K562 (cell line): ENCODE measurements around the gene ABCA13. TPM values are rescaled to one million over a fixed set of nuclear protein-coding genes. Genes with fewer than 3 reads are reported as not detected.

Experiments used
- ATAC-seq: fragments of 200-7000 bp; cut with Tn5 transposase; 3 replicates; pipeline ENCODE4 v1.9.1; 2020; ENCODE audit warnings: moderate library complexity
- BruUV-seq: library from RNA; stranded (reverse); fragments of 400-500 nt; replicated peaks from 2 replicates; lab custom pipeline; 2021; lab: Mats Ljungman, UMichigan
- CTCF ChIA-PET: fragments of 300-600 bp; formaldehyde crosslinking; extraction: SDS; loops from one replicate; lab custom pipeline; 2021; ENCODE audit warnings: low intra/inter-chr PET ratio; lab: Yijun Ruan, JAX
- POLR2A ChIA-PET: fragments of 300-600, 350-650 bp; sonication (Branson Sonifier 250); formaldehyde crosslinking; extraction: SDS; loops from one replicate; lab custom pipeline; 2021; ENCODE audit warnings: antibody characterized with exemption, inconsistent platforms; lab: Yijun Ruan, JAX
- DNase-seq, 4 experiments: peaks; one replicate each; pipeline versions ENCODE4 v3.0.0 to v3.0.0-alpha.2; 2011 to 2018; ENCODE audit warnings: low spot score in 3 of 4, mixed read lengths in 3 of 4; ENCODE audit errors: extremely low read depth in 1 of 4
- FAIRE-seq: peaks from 2 replicates; lab custom pipeline; 2011; peaks lifted over from hg19 to GRCh38; lab: Jason Lieb, UNC
- H2AFZ ChIP-seq: 2 replicates; pipeline ENCODE4 v1.6.0; 2011; ENCODE audit warnings: low read depth, low read length, control low read depth, inconsistent platforms
- H3K27ac ChIP-seq: fragments of 200-600 bp; 3 replicates; pipeline ENCODE4 v1.8.0; 2011; ENCODE audit warnings: low read depth, mild to moderate bottlenecking, control low read depth, inconsistent platforms, low read length, moderate library complexity, mixed read lengths; ENCODE audit errors: extremely low read depth
- H3K27me3 ChIP-seq, 2 experiments: fragments of 300-600 bp in 1 of 2; 2 replicates in 1 of 2; 3 replicates in 1 of 2; pipeline versions ENCODE4 v1.6.0 to v1.8.0; 2011; ENCODE audit warnings: inconsistent platforms in 2 of 2, low read length in 2 of 2, mild to moderate bottlenecking in 1 of 2, mixed read lengths in 1 of 2, moderate library complexity in 1 of 2; ENCODE audit not compliant: control insufficient read depth in 2 of 2, insufficient read depth in 2 of 2
- H3K36me3 ChIP-seq: fragments of 300-600 bp; 3 replicates; pipeline ENCODE4 v1.8.0; 2011; ENCODE audit warnings: mild to moderate bottlenecking, low read length, inconsistent platforms; ENCODE audit not compliant: control insufficient read depth, insufficient read depth
- H3K4me1 ChIP-seq, 2 experiments: fragments of 200-600 bp in 1 of 2; replicated peaks in 1 of 2; 2 replicates in 1 of 2; 3 replicates in 1 of 2; pipeline versions ENCODE4 v1.5.1 to v1.8.0; 2011; ENCODE audit warnings: inconsistent platforms in 2 of 2, low read length in 2 of 2, mild to moderate bottlenecking in 1 of 2, mixed read lengths in 1 of 2, moderate library complexity in 1 of 2; ENCODE audit not compliant: control insufficient read depth in 2 of 2, insufficient read depth in 2 of 2
- H3K4me2 ChIP-seq: 2 replicates; pipeline ENCODE4 v1.6.1; 2011; ENCODE audit warnings: low read length, control low read depth, inconsistent platforms, mixed read lengths; ENCODE audit not compliant: insufficient read depth
- H3K4me3 ChIP-seq: fragments of 200-600 bp; sonication (generic), shearing (Covaris generic); 2 replicates; pipeline ENCODE4 v1.5.1; 2016; ENCODE audit warnings: control low read depth, inconsistent platforms
- H3K79me2 ChIP-seq: fragments of 200-600 bp; 3 replicates; pipeline ENCODE4 v1.8.0; 2011; ENCODE audit warnings: low read length, inconsistent platforms; ENCODE audit not compliant: control insufficient read depth, insufficient read depth
- H3K9ac ChIP-seq, 2 experiments: 2 replicates each; pipeline versions ENCODE4 v1.6.0 to v1.6.1; 2011; ENCODE audit warnings: low read depth in 2 of 2, low read length in 2 of 2, control low read depth in 1 of 2, inconsistent platforms in 1 of 2, mild to moderate bottlenecking in 1 of 2, mixed read lengths in 1 of 2; ENCODE audit not compliant: insufficient read depth in 1 of 2
- H3K9me1 ChIP-seq: one replicate; pipeline ENCODE4 v1.6.0; 2011; ENCODE audit warnings: inconsistent platforms, mild to moderate bottlenecking, low read length, moderate library complexity; ENCODE audit not compliant: control insufficient read depth, insufficient read depth
- H3K9me3 ChIP-seq: replicated peaks from 2 replicates; pipeline ENCODE4 v1.5.1; 2011; ENCODE audit warnings: low read depth, low read length, inconsistent platforms; ENCODE audit not compliant: control insufficient read depth, insufficient read depth
- H4K20me1 ChIP-seq: replicated peaks from 2 replicates; pipeline ENCODE4 v1.6.1; 2011; ENCODE audit warnings: low read length, inconsistent platforms, mixed read lengths; ENCODE audit not compliant: control insufficient read depth, insufficient read depth
- CHD1 ChIP-seq: fragments of 200-600 bp; sonication (generic); IDR thresholded peaks from one replicate; pipeline ENCODE4 v1.6.1; 2012; ENCODE audit warnings: mild to moderate bottlenecking, moderate library complexity, low read length, inconsistent platforms
- GABPB1 ChIP-seq: sonication (generic); formaldehyde crosslinking; IDR thresholded peaks from 2 replicates; pipeline ENCODE4 v1.8.0; 2022; ENCODE audit warnings: mild to moderate bottlenecking, missing genetic modification reagents
- MAFG ChIP-seq: fragments of 450-650 bp; conservative IDR thresholded peaks from 2 replicates; pipeline ENCODE4 v1.6.1; 2016; ENCODE audit warnings: missing genetic modification characterization, missing compliant biosample characterization
- MIER1 ChIP-seq: fragments of 450-650 bp; IDR thresholded peaks from 2 replicates; pipeline ENCODE4 v1.6.1; 2016; ENCODE audit warnings: antibody characterized with exemption, mild to moderate bottlenecking, low read depth
- PCBP1 ChIP-seq: fragments of 200-400 bp; formaldehyde crosslinking; IDR thresholded peaks from 2 replicates; pipeline ENCODE4 v1.6.1; 2018; ENCODE audit warnings: mild to moderate bottlenecking, low read depth, low read length; ENCODE audit not compliant: poor library complexity, severe bottlenecking
- PRMT5 ChIP-seq: sonication (generic); formaldehyde crosslinking; IDR thresholded peaks from 2 replicates; pipeline ENCODE4 v1.5.0; 2020; ENCODE audit warnings: missing genetic modification reagents
- PTTG1 ChIP-seq: fragments of 450-650 bp; IDR thresholded peaks from 2 replicates; pipeline ENCODE4 v1.6.1; 2016; ENCODE audit warnings: low read depth, mild to moderate bottlenecking, missing genetic modification characterization, missing compliant biosample characterization
- RAD21 ChIP-seq, 2 experiments: fragments of 250-450 bp in 1 of 2; fragments of 450-650 bp in 1 of 2; sonication (Bioruptor Pico) in 1 of 2; formaldehyde crosslinking in 1 of 2; IDR thresholded peaks in 1 of 2; conservative IDR thresholded peaks in 1 of 2; 2 replicates each; pipeline versions ENCODE4 v1.4.0 to v1.8.0; 2020 to 2022; ENCODE audit warnings: mild to moderate bottlenecking in 2 of 2, moderate library complexity in 1 of 2
- SETDB1 ChIP-seq: IDR thresholded peaks from one replicate; pipeline ENCODE4 v1.6.1; 2012; ENCODE audit warnings: low read length, control low read depth, inconsistent platforms
- TOE1 ChIP-seq, 2 experiments: fragments of 450-650 bp in 1 of 2; sonication (generic) in 1 of 2; formaldehyde crosslinking in 1 of 2; IDR thresholded peaks; 2 replicates each; pipeline versions ENCODE4 v1.7.1 to v1.8.0; 2016 to 2022; ENCODE audit warnings: borderline replicate concordance in 2 of 2, mild to moderate bottlenecking in 2 of 2, antibody characterized with exemption in 1 of 2, inconsistent platforms in 1 of 2, low read depth in 1 of 2, missing genetic modification reagents in 1 of 2, moderate library complexity in 1 of 2
- WHSC1 ChIP-seq: IDR thresholded peaks from one replicate; pipeline ENCODE4 v1.6.1; 2012; ENCODE audit warnings: low read length, control low read depth, inconsistent platforms
- YY1 ChIP-seq, 3 experiments: IDR thresholded peaks; 2 replicates each; pipeline ENCODE4 v1.6.1; 2011; ENCODE audit warnings: low read length in 2 of 3, mild to moderate bottlenecking in 2 of 3, moderate library complexity in 2 of 3, borderline replicate concordance in 1 of 3, control low read depth in 1 of 3, low read depth in 1 of 3; ENCODE audit not compliant: insufficient read depth in 3 of 3, insufficient replicate concordance in 2 of 3, control insufficient read depth in 1 of 3, insufficient read length in 1 of 3; ENCODE audit errors: extremely low read depth in 1 of 3
- ZNF134 ChIP-seq: fragments of 250-450 bp; sonication (Bioruptor Pico); conservative IDR thresholded peaks from 2 replicates; pipeline ENCODE4 v1.4.0; 2020
- ZNF445 ChIP-seq: fragments of 250-450 bp; sonication (Bioruptor Pico); IDR thresholded peaks from 2 replicates; pipeline ENCODE4 v1.4.0; 2020; ENCODE audit warnings: low read depth, mild to moderate bottlenecking, moderate library complexity
- ZNF695 ChIP-seq: fragments of 450-650 bp; formaldehyde crosslinking; IDR thresholded peaks from 2 replicates; pipeline ENCODE4 v1.4.0; 2020; ENCODE audit warnings: mild to moderate bottlenecking, moderate library complexity
- WGBS: fragments of 100-300 bp; shearing (Covaris generic); methylation state at CpG from one replicate; pipeline ENCODE4 v1.1.6; 2016; ENCODE audit warnings: low coverage, mixed read lengths; ENCODE audit not compliant: insufficient coverage; ENCODE audit errors: missing lambda C conversion rate; 5-methylcytosine and 5-hydroxymethylcytosine counted together
- in situ Hi-C: fragments of 300-500 bp; cut with MboI; formaldehyde crosslinking; loops from 4 replicates; pipeline ENCODE4 v1.15.0; 2018; ENCODE audit warnings: inconsistent platforms, mixed read lengths
- intact Hi-C: fragments of 100-400 bp; cut with micrococcal nuclease; formaldehyde crosslinking; loops from 2 replicates; pipeline ENCODE4 v1.14.2; 2022
- polyA plus RNA-seq, 8 experiments: library from polyadenylated mRNA; depleted of rRNA in 4 of 8; stranded (reverse) in 5 of 8; unstranded in 3 of 8; fragments of >200 nt; fragmentation: Nextera tagmentation in 2 of 8; fragmentation: Illumina TruSeq in 1 of 8; extraction: Ambion mirVana in 2 of 8; extraction: Trizol in 1 of 8; gene quantifications; 2 replicates each; pipeline versions ENCODE4 v1.2.1 to v1.2.3, GENCODE V29; 2011 to 2014; ENCODE audit warnings: inconsistent platforms in 1 of 8, missing spikeins in 1 of 8
- total RNA-seq, 7 experiments: library from RNA; depleted of rRNA in 6 of 7; stranded (reverse); fragments of >200 nt in 6 of 7; fragmentation: Illumina TruSeq in 2 of 7; extraction: Trizol in 2 of 7; gene quantifications; 2 replicates each; pipeline versions ENCODE4 v1.2.1 to v1.2.3, GENCODE V29; 2011 to 2021; ENCODE audit warnings: low replicate concordance in 1 of 7
- TF ChIP-seq, protein P1 (sequence below): fragments of 450-650 bp; IDR thresholded peaks from 2 replicates; pipeline ENCODE4 v1.6.1; 2016; ENCODE audit warnings: missing biosample characterization, missing genetic modification characterization
- TF ChIP-seq, protein P2 (sequence below): sonication (generic); formaldehyde crosslinking; IDR thresholded peaks from 2 replicates; pipeline ENCODE4 v1.8.0; 2023; ENCODE audit warnings: mild to moderate bottlenecking, missing genetic modification reagents

ABCA13 gene
- total and polyA plus RNA-seq, 9 of the 15 experiments (the other 6 are each of a cell fraction or from before 2014, with no cell fraction given), result 0.14 to 1.5 (median 0.38) TPM

DNA sequence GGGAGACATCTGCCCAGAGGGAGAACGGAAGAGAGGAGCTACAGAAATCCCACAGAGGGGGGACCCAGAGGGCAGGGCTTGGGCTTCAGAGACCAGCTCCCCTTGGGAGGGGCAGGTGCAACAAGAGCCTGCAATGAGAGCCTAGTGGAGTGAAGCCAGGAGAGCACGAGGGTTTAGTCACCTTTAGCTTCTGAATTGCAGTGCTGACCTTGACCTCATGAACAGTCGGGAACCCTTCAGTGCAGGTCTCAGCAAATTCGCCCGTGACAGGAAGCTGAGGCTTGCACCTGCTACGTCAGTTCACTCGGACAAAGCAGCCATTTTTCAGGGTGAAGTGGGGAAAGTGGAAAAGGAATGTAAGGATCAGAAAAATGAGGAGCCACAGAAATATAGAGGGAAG is 446.2 kb downstream of the ABCA13 start:
- Histone ChIP-seq H2AFZ (no peak overlapping the region), H3K4me1 (no peaks in the 10 kb centered on the region), H3K79me2 (no peaks in the 10 kb centered on the region), H3K4me3 (no peak overlapping the region), H3K27ac (no peak overlapping the region), H3K36me3 (no peaks in the 10 kb centered on the region), H3K27me3 (no peaks in the 10 kb centered on the region), H4K20me1 (no peaks in the 10 kb centered on the region), H3K4me2 (no peak overlapping the region), H3K9me3 (no peaks in the 10 kb centered on the region), H3K9me1 (no peaks in the 10 kb centered on the region), H3K9ac (no peak overlapping the region)
- ChIA-PET CTCF (no interaction called here), POLR2A (interaction anchor here (0.6 kb wide), 1 partner anchor 169 kb away, joined by 4 read pairs; no protein-coding TSS in a partner anchor)
- FAIRE-seq (no peak), DNase-seq (no peak), ATAC-seq (no peak)
- WGBS, result 3% methylated on average over 7 of the region's 7 CpGs
- intact Hi-C loops, result no loop called here
- BruUV-seq, result no TSS peak
- in situ Hi-C loops, result loop anchor here (10.0 kb wide), 1 partner anchor 1637 kb away; no protein-coding TSS in a partner anchor
- TF ChIP-seq TOE1 (IDR thresholded peaks at IDR 0.05; ENCODE audit: borderline replicate concordance), result no peak
- no peak for TF ChIP-seq TOE1 (CRISPR knock-in tag; IDR thresholded peaks at IDR 0.05; ENCODE audit: borderline replicate concordance, low read depth)
- no peak for TF ChIP-seq ZNF695 (CRISPR knock-in tag)
- no peak for TF ChIP-seq SETDB1
- no peak for TF ChIP-seq GABPB1 (CRISPR knock-in tag)
- no peak for TF ChIP-seq ZNF134 (CRISPR knock-in tag)
- no peak for TF ChIP-seq PCBP1
- TF ChIP-seq, protein P1, sequence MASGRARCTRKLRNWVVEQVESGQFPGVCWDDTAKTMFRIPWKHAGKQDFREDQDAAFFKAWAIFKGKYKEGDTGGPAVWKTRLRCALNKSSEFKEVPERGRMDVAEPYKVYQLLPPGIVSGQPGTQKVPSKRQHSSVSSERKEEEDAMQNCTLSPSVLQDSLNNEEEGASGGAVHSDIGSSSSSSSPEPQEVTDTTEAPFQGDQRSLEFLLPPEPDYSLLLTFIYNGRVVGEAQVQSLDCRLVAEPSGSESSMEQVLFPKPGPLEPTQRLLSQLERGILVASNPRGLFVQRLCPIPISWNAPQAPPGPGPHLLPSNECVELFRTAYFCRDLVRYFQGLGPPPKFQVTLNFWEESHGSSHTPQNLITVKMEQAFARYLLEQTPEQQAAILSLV, result no peak
- TF ChIP-seq MIER1, result no peak
- TF ChIP-seq, protein P2, sequence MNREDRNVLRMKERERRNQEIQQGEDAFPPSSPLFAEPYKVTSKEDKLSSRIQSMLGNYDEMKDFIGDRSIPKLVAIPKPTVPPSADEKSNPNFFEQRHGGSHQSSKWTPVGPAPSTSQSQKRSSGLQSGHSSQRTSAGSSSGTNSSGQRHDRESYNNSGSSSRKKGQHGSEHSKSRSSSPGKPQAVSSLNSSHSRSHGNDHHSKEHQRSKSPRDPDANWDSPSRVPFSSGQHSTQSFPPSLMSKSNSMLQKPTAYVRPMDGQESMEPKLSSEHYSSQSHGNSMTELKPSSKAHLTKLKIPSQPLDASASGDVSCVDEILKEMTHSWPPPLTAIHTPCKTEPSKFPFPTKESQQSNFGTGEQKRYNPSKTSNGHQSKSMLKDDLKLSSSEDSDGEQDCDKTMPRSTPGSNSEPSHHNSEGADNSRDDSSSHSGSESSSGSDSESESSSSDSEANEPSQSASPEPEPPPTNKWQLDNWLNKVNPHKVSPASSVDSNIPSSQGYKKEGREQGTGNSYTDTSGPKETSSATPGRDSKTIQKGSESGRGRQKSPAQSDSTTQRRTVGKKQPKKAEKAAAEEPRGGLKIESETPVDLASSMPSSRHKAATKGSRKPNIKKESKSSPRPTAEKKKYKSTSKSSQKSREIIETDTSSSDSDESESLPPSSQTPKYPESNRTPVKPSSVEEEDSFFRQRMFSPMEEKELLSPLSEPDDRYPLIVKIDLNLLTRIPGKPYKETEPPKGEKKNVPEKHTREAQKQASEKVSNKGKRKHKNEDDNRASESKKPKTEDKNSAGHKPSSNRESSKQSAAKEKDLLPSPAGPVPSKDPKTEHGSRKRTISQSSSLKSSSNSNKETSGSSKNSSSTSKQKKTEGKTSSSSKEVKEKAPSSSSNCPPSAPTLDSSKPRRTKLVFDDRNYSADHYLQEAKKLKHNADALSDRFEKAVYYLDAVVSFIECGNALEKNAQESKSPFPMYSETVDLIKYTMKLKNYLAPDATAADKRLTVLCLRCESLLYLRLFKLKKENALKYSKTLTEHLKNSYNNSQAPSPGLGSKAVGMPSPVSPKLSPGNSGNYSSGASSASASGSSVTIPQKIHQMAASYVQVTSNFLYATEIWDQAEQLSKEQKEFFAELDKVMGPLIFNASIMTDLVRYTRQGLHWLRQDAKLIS, result no peak
- TF ChIP-seq PTTG1 (tag), result no peak
- TF ChIP-seq ZNF445 (CRISPR knock-in tag), result no peak
- TF ChIP-seq MAFG (tag), result no peak
- TF ChIP-seq YY1 (IDR thresholded peaks at IDR 0.05; ENCODE audit: borderline replicate concordance in 1 of 3, control insufficient read depth in 1 of 3, extremely low read depth in 1 of 3, insufficient read depth in 3 of 3, insufficient read length in 1 of 3, insufficient replicate concordance in 2 of 3, low read depth in 1 of 3, low read length in 2 of 3), result no peak
- TF ChIP-seq CHD1, result no peak
- no peak for TF ChIP-seq RAD21 (CRISPR knock-in tag; conservative IDR thresholded peaks at IDR 0.05 in 1 of 2, IDR thresholded peaks at IDR 0.05 in 1 of 2)
- TF ChIP-seq PRMT5 (CRISPR knock-in tag), result no peak
- TF ChIP-seq WHSC1, result no peak
